Measurements from ENCODE around the gene RASD1.

Gene RASD1

DNA sequence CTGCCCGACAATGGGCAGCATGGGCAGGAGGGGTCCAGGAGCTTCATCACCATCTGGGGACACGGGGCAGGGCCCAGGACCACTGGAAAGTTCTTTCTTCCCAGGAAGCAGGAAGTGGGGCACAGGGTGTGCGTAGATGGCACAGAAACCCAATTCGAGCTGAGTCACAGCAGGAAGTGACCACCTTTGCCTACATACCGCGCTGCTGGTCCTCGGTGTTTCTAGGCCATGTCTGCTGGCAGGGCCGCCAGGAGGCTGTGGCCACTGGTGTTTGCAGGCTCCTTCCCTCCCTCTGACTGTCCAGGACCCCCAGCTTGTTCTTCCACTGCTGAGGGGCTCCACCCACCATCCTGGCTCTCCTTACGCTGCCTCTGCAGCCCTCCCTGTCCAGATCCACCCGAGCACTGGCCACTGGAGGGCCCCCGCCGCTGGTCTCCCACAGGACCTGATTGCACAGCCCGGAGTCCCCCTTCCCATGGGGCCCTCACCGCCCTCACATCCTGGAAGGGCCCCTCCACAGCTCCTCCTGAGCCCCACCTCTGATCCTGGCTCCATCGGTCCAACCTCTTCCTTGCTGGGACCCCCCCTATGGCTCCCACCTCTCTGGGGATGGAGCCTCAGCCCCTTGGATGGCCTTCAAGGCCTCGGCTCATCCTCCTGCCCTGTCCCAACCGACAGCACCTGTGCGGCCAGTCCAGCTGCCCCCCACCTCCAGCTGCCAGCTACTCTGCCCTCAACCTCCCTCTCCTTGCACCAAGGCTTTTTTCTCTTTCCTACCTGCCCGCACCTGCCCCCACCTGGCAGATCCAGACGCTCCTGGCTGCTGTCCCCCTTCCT lies 14.5 kb upstream of the RASD1 start:
- no peak for DNase-seq (ENCODE audit: low read depth)

DNA sequence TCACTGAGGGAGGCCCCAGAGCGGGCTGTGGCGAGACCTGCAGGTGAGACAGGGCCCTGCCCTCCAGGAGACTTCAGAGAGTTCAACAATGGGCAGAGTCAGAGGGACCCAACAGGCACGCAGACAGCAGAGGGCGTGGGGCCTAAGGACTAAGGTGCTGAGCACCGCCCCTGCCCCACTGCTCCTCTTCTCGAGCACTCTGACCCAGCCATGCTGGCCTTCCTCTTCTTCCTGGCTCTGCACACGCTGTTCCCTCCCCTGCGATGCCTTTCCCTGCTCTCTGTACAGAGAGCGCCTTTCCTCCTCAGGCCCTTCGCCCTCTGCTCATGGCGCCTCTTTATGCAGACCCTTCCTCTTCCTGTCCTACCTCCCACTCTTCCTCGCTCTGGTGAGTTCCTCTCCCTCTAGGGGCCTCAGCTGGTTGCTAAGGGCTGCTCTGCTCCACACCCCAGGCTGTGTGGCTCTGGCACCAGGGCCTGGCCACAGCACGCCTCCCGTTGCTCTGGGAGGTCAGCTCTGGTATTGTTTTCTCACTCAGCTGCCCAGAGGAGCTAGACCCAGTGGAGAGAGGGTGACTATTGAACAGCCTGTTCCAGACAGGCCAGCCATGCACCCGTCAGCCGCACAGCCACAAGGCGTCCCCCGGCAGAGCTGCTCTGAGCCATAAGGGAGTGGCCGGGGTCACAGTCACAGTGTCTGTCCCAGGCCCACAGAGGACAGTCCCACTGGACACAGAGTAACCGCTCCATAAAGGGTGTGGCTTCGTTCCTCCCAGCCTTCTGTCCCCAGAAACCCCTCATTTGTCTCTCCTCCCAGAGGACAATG lies 13.6 kb upstream of the RASD1 start:
- DNase-seq (ENCODE audit: low read depth), result no peak

DNA sequence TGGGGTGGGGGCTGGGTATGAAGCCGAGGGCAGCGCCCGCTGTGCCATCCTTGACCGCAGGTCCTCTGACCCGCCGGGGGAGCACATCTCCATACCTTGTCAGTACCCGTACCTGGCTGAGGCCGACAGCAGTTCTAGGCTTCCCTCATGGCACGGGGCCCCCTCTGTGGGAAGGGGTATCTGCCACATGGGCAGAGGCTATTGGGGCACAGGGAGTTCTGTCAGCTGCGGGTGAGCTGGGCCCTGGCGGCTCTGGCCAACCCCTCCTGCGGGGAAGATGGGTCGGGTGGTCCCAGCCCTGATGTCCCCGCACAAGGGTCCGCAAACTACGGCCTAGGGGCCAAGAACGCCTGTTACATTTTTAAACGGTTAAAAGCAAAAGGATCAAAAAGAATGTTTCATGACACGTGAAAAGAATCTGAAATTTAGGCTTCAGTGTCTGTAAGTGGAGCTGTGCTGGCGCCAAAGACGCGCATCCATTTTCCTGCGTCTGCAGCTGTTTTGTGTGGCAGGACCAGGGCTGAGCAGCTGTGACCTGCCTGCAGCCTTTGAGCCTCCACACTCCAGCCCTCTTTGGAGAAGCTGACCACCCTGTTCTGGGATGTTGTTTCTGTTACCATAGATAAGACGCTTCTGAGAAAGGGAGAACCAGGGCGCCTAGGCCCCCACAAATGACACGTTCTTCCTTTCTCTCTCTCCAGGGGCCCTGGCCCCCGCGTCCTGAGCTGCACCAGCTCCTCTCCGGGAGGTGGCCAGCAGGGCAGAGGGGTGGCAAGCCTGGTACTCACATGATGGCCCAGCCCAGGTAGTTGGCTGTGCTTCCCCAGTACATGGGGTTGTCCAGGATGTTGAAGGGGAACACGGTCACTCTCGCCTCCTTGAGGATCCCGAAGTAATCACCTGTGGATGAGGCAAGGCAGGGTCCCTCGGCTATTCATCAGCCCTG lies 12.7 kb upstream of the RASD1 start:
- DNase-seq (ENCODE audit: low read depth), result no peak

DNA sequence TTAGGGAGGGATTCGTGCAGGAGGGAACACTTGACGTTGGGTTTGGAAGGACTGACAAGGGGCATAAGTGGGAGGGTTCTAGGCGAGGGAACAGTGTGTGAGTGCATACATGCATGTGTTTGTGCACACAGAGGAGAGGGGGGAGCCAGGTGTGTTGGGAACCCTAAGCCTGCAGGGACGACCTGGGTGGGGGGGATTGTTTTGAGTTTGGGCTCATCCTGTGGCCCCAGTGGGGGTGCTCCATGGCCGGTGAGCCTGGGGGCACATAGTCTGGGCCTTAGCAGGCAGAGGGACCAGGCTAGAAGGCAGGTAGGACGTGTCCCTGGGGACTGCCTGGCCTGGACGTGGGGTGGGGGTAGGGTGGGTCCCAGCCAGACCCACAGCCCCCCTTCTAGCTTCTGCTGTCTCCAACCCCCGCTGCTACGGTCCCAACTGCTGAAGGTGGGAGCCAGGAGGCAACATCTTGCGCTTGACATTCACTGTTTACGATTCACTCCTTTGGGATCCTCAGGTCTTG lies 11.9 kb upstream of the RASD1 start:
- DNase-seq (ENCODE audit: low read depth), result no peak

DNA sequence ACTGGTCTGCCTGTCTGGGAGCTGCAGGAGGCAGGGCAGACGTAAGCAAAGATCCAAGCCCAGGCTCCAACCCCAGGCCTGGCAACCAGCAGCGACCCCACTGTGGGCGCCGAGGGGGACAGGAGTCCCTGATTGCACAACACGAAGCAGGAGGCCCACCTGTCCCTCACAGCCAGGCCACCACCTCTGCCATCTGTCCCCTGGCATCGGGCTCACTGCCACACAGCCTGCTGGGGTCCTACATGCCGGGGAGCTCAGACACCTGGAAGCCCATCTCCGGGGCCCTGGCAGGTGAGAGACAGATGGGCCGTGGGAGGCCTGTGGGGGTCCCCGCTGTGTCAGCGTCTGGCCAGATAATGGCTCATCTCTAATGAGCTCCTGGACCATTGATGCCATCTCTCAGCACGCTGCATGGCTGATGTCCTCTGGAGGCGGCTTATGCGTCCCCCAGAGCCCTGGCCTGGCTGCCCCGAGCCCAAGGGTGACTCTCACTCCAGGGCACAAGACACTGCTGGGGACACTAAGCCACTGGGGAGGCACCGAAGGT lies 11.3 kb upstream of the RASD1 start:
- no peak for DNase-seq (ENCODE audit: low read depth)

DNA sequence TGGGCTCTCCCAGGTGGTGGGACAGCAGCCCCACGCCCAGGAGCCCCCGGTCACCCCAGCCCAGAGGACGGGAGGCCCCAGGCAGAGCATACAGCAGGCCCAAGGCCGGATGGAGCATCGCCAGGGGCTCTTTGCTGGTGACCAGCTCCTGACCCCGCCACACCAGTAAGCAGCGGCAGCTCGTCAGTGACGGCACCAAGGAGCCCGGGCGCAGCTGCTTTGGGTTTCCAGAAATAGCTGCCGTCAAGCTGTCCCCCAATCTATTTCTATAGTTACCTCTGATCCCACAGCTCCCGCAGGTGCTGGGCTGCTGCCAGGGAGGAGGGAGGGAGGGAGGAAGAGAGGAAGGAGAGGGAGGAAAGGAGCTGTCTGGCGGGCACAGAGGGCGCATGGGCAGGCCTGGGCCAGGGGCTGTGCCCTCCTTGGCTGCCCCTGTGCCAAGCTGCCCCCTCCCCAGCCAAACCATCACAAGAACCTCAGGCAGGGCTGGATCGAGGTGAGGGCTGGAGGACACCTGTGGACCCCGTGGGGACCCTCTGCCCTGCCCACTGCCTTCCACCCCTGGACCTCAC lies 10.8 kb upstream of the RASD1 start:
- no peak for DNase-seq (ENCODE audit: low read depth)

DNA sequence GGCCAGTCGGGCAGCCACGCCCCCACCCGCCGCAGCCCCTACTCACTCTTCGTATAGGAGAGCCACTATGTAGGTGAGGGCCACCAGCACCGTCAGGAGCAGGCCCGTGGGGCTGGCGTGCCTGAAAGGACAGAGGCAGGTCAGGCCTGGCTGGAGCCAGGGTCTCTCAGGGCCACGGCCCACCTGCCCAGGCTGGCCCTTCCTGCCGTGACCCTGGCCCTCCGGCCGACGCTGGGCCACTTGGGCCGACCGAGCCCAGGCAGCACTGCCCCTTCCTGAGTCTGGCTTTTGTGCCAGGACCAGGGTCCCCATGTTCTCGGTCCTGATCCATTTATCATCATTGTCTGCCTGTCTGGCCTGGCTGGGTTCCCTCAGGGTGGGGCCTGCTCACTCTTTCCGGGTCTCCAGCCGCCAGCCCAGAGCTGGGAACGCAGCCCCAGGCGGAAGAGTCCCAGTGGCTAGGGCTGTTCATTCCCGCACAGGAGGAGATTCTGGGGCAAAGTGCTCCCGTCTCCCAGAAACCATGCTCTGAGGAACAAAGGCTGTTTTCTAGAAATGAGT lies 10.1 kb upstream of the RASD1 start:
- DNase-seq (ENCODE audit: low read depth), result no peak

DNA sequence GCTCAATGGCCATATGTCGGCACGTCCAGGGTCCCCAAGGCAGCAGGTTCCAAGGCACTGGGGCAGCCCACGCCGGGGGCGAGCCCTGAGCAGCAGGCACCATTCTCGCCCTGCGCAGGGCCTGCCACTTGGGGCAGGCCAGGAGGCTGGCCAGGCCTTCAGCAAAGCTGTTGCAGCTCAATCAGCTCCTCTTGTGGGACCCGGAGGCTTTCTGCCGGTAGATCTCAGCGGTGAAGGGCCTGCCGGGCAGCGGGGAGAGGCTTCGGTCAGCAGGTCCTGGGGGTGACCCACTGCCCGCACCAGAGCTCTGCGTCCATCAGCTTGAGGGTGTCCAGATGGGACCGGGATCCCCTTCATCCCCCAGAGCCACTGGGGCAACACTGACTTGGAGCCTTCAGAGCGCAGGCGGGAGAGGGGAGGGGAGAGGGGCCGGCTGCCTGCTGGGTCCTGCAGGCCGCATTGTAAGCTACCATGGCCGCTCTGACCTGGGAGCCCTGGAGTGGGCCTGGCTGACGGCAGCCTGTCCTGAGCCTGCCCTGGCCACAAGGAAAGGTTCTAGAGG lies 9.5 kb upstream of the RASD1 start:
- no peak for DNase-seq (ENCODE audit: low read depth)

DNA sequence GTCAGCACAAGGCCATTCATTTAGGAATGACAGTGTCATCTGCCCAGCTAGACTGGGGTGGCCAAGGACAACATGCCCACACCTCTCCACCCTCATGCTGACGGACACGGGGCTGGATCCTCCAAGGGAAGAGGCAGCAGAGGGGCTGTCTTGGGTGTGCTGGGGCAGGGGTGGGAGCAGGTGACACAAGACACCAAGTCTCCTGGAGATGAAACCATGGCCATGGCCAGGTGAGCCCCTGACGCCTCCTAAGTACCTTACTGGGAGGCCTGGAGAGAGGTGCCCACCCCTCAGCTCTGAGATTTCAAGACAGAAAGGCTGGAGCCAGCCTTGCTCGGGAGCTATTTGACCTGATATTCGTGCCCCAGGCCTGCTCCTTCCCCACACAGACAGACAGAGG lies 9.0 kb upstream of the RASD1 start:
- DNase-seq (ENCODE audit: low read depth), result no peak

DNA sequence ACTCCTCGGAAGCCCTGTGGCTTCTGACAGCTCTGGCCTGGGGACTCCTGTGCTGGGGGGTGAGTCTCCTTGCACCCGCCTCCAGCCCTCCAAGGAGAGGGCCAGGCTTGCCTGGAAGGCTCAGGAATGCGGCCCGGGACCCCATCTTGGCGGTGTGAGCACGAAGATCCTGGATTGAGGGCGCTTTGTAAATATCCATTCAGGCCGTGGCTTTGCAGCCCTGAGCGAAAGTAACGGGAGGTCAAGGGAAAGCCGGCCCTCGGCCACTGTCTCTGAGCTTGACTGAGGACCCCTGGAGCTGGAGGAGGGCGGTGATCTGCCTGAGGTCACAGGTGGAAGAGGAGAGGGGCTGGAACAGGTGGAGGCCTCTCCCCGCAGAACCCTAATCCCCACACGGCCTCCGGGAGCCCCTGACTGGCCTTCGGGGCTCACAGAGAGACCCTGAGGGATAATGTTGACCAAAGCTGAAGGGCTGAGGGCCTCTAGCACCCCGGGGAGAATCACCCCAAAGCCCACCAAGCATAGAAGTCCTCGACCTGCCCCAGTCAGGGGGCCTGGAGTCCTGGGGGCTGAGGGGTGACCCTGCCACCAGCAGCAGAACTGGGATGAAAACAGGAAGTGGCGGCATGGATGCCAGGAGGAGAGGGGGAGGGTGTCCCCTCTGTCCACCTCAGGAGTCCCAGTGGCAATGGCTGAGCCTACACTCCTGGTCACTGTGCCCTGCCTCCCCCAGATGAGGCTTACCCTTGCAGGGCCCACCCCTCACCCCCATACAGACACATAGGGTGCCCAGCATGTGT lies 8.3 kb upstream of the RASD1 start:
- DNase-seq (ENCODE audit: low read depth), result no peak

DNA sequence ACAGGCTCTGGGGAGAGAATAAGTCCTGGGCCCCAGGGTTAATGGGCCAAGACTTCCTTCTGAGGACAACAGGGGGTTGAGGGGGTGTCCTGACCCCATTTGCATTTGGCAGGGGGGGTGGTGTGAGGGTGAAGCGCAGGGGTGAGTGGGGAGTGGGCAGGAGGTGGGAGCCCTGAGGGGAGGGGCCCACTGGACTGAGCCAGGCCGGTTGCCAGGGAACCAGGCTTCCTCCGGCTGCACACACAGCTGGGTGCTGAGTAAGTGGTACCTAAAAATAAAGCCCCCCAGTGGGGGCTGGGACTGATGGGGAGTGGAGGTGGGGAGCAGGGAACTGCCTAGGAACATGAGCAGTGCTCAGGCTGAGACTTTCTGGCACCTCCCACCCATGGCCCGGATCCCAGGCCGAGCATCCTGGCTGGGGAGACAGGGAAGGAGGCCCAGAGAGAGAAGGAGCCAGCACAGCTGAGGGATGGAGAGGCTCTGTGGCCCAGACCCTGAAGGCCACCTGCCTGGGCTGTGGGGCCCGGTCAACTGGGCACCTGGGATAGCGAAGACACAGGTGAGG lies 7.5 kb upstream of the RASD1 start:
- DNase-seq (ENCODE audit: low read depth), result no peak

DNA sequence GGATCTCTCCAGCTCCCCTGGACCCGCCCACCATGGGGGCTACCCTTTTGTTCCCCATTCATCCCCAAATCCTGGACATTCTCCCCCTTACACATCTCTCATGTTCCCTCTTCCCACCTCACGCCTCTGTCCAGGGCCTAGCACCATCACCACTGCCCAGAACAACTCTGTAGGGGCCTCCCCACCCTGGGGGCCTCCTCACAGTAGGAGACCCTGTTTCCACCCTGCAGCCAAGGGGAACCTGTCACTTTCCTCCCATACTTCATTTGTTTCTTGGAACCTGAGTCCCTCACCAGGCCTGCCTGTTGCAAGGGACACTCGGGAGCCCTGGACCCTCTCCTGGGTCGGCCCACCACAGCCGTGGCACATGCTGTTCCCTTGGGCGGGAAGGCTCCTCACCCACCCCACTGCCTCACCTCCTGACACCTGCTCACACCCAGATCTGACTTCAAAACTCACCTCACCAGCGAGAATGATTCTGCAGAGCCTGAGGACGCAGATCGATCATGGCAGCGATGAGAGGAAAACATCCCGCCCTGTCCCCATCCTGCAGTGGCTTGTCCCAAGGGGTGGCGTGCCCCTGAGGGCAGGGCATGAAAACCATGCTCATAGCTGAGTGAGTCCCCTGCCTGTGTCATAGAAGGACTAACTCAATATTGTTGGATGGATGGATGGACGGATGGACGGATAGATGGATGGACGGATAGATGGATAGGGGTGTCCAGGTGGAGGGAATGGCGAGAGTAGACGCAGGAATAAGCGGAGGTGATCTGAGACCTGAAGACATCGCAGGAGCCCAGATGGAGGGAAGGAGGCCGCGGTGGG lies 6.8 kb upstream of the RASD1 start:
- no peak for DNase-seq (ENCODE audit: low read depth)

DNA sequence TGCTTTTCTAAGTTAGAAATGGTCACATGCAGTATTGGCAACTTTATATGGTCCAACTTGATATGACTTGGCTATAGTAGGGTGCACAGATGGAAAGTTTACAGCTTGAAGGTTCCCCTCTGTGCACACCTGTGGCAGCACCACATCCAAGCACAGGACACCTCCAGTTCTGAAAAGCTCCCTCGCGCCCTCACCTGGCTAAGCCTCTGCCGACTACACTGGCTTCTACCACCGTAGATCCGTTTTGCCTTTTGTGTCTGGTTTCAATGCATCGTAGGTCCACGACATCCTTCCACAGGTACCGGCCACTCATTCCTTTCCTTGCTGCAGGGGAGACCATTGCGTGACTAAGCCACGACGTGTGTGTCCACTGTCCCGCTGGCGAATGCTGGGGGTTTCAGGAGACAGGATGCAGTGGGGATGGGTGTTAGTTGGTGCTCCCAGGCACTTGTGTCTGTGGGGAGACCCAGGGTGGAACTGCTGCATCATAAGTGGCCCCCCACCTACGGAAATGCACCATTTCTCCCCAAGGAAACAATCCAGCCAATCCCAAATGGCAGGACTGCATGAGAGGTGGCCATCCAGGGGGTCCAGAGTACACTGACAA lies 4.9 kb upstream of the RASD1 start:
- DNase-seq (ENCODE audit: low read depth), result no peak

DNA sequence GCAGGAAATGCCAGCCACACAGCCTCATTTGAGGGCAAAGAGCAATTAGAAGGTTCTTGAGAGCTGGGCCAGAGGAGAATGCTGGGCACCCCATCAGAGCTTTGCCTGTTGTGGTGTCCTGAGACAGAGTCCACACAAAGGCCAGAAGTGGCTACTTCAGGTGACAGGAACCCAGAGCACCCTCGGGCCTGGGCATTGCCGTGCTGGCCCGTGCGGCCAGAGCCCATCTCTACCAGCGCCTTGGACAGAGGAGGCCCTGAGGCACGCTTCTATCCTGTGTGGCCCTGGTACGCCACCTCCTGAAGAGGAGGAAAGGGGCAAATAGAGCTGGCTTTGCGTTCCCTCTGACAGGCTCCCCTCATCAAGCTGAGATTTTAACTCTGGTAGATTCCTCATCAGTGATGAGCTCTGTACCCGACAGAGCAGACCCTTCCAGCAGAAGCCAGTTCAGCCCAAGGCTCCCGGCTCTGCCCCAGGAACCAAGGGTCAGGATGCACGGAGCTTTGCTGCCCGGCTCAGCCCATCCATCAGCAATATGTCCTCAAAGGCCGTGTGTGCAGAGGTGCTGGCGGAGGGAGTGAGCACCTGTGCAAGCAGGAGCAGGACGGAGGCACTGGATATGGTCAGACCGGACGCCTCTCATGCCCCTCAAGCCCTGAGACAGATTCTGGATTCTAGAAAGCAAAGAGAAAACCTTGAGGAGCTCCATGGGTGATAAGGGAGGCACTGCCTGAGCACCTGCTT lies 3.4 kb upstream of the RASD1 start:
- no peak for DNase-seq (ENCODE audit: low read depth)

DNA sequence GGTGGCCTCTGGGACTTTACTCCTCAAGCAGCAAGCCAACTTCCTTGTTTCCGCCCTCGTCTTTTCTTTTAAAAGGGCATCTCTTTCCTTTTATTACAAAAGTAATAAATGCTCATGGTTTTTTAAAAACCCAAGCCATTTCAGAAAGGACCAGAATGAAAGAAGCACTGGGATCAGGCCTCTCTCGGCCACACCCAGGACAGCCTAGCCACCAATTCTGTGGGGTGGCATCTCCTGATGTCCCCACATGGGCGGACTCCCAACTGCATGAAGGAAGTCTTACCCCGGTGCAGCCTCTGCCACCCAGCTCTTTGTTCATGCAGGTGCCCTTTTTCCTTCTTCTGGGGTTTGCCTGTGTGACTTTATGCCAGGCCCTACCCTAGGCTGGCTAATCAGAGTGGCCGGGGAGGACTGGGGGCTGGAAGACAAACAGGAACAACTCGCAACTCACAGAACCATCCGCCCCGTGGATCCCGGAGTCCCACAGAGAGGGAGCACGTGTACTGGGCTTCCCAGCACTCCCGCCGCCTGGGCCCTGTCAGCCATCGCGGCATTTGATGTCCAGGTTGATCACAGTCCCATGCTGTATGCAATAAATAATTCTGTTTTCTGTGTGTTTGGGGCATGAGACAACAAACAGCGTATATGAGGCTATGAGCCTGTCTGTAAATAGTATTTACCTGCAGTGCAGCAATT lies 2.6 kb upstream of the RASD1 start:
- DNase-seq (ENCODE audit: low read depth), result no peak

DNA sequence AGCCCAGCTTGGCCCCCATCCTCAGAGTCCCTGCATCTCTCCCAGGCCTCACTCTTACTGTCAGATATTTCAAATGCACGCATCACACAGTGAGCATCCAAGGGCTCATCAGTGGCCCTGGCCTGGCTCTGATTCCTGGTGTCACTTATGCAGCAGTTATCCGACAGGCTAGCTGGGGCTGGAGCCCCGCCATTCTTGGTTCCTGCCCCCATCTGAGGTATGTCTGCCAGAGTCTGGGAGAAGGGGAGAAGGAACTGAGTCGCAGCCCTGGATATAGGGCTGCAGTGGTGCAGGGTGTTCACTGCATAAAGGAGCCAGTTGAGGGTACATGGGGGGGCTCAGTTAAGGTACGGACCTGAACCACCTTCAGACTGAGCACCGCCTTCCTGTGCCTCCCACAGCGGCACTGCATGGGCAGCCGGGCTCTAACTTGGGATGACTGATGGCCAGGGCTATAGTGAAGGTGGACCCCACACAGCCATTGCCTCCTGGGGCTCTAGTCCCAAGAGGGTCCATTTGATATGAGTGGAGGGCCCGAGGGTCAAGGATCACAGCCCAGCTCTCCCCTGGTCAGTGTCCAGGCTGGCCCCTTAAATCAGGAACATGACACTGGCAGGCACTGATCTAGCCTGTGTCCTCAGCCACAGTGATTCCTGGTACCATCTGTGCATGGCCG lies 1.8 kb upstream of the RASD1 start:
- no peak for DNase-seq (ENCODE audit: low read depth)

Measured in iris pigment epithelial cell (primary cell).